Activated T-helper 17 cell treated with anti-CD3 and anti-CD28 coated beads, Interleukin-2, amount 50 U/mL, for 72 hours (primary cell): ENCODE data around the gene GUCY2C. TPM values are rescaled to one million over a fixed set of nuclear protein-coding genes. Genes with fewer than 3 reads are reported as not detected.

Source experiments
- ATAC-seq: fragments of 150-1000 bp; cut with Tn5 transposase; replicated peaks from 2 replicates; pipeline ENCODE4 v1.10.0; 2021; ENCODE audit warnings: mild to moderate bottlenecking, moderate library complexity
- H3K27ac Mint-ChIP-seq: one replicate; pipeline ENCODE4 v1.8.0; 2022; ENCODE audit warnings: mixed read lengths
- H3K27me3 Mint-ChIP-seq: one replicate; pipeline ENCODE4 v1.8.0; 2022; ENCODE audit warnings: mixed read lengths
- H3K36me3 Mint-ChIP-seq: one replicate; pipeline ENCODE4 v1.8.0; 2022; ENCODE audit warnings: low read depth, mild to moderate bottlenecking, mixed read lengths
- H3K4me1 Mint-ChIP-seq: one replicate; pipeline ENCODE4 v1.8.0; 2022; ENCODE audit warnings: mixed read lengths
- H3K4me3 Mint-ChIP-seq: one replicate; pipeline ENCODE4 v1.8.0; 2022; ENCODE audit warnings: mild to moderate bottlenecking, mixed read lengths
- H3K9me3 Mint-ChIP-seq: one replicate; pipeline ENCODE4 v1.8.0; 2022; ENCODE audit warnings: mixed read lengths
- total RNA-seq, 2 donors: library from RNA; stranded (reverse); gene quantifications; one replicate each; pipeline ENCODE4 v1.2.3, GENCODE V29; 2022

Gene GUCY2C
- total RNA-seq, 2 donors from 2014 or later = not detected

- no peak overlapping the region for H3K4me3 Mint-ChIP-seq
- peaks cover 11% of the 10 kb centered on the region for H3K4me1 Mint-ChIP-seq
- no peaks in the 10 kb centered on the region for H3K9me3 Mint-ChIP-seq
- H3K27ac Mint-ChIP-seq = no peak overlapping the region
- no peak for ATAC-seq
- no peaks in the 10 kb centered on the region for H3K36me3 Mint-ChIP-seq
- H3K27me3 Mint-ChIP-seq = peaks cover 10% of the 10 kb centered on the region
These were observed 33.4 kb downstream of the GUCY2C start for GRCh38 chr12:14663002-14663401.

- no peaks in the 10 kb centered on the region for H3K9me3 Mint-ChIP-seq
- H3K36me3 Mint-ChIP-seq = no peaks in the 10 kb centered on the region
- no peak overlapping the region for H3K4me3 Mint-ChIP-seq
- no peak overlapping the region for H3K27ac Mint-ChIP-seq
- peaks cover 5% of the 10 kb centered on the region for H3K4me1 Mint-ChIP-seq
- ATAC-seq = no peak
- H3K27me3 Mint-ChIP-seq = peaks cover 7% of the 10 kb centered on the region
These were observed 39.6 kb downstream of the GUCY2C start for GRCh38 chr12:14656846-14657245.

GRCh38 chr12:14655284-14655683 lies 41.1 kb downstream of the GUCY2C start:
- H3K4me1 Mint-ChIP-seq = peaks cover 5% of the 10 kb centered on the region
- peaks cover 4% of the 10 kb centered on the region for H3K27me3 Mint-ChIP-seq
- ATAC-seq = no peak
- no peaks in the 10 kb centered on the region for H3K9me3 Mint-ChIP-seq
- no peak overlapping the region for H3K4me3 Mint-ChIP-seq
- H3K27ac Mint-ChIP-seq = no peak overlapping the region
- no peaks in the 10 kb centered on the region for H3K36me3 Mint-ChIP-seq

- Mint-ChIP-seq H3K9me3 (no peaks in the 10 kb centered on the region), H3K4me3 (no peak overlapping the region), H3K27me3 (peaks cover 4% of the 10 kb centered on the region), H3K27ac (peak overlapping the region; percentile 55), H3K4me1 (peaks cover 5% of the 10 kb centered on the region), H3K36me3 (no peaks in the 10 kb centered on the region)
- ATAC-seq = peak; percentile 69
These were observed 41.6 kb downstream of the GUCY2C start for GRCh38 chr12:14654842-14655241.

- peaks cover 5% of the 10 kb centered on the region for H3K4me1 Mint-ChIP-seq
- H3K9me3 Mint-ChIP-seq = no peaks in the 10 kb centered on the region
- peak overlapping the region; percentile 55 for H3K27ac Mint-ChIP-seq
- peak; percentile 76 for ATAC-seq
- no peaks in the 10 kb centered on the region for H3K36me3 Mint-ChIP-seq
- H3K27me3 Mint-ChIP-seq = peaks cover 3% of the 10 kb centered on the region
- no peak overlapping the region for H3K4me3 Mint-ChIP-seq
These were observed 42.0 kb downstream of the GUCY2C start for GRCh38 chr12:14654416-14654815.

GRCh38 chr12:14652483-14652882 lies 43.9 kb downstream of the GUCY2C start:
- no peak for ATAC-seq
- no peaks in the 10 kb centered on the region for H3K27me3 Mint-ChIP-seq
- no peak overlapping the region for H3K4me3 Mint-ChIP-seq
- H3K9me3 Mint-ChIP-seq = no peaks in the 10 kb centered on the region
- H3K36me3 Mint-ChIP-seq = no peaks in the 10 kb centered on the region
- no peak overlapping the region for H3K27ac Mint-ChIP-seq
- H3K4me1 Mint-ChIP-seq = peaks cover 5% of the 10 kb centered on the region

- no peak overlapping the region for H3K4me3 Mint-ChIP-seq
- no peak for ATAC-seq
- H3K27ac Mint-ChIP-seq = no peak overlapping the region
- no peaks in the 10 kb centered on the region for H3K36me3 Mint-ChIP-seq
- no peaks in the 10 kb centered on the region for H3K27me3 Mint-ChIP-seq
- H3K9me3 Mint-ChIP-seq = no peaks in the 10 kb centered on the region
- peaks cover 5% of the 10 kb centered on the region for H3K4me1 Mint-ChIP-seq
These were observed 45.0 kb downstream of the GUCY2C start for GRCh38 chr12:14651371-14651770.

- no peak overlapping the region for H3K27ac Mint-ChIP-seq
These were observed 45.6 kb downstream of the GUCY2C start for GRCh38 chr12:14650789-14651188.

GRCh38 chr12:14647028-14647750 lies 49.2 kb downstream of the GUCY2C start:
- H3K36me3 Mint-ChIP-seq = no peaks in the 10 kb centered on the region
- H3K27me3 Mint-ChIP-seq = no peaks in the 10 kb centered on the region
- H3K27ac Mint-ChIP-seq = no peak overlapping the region
- H3K4me3 Mint-ChIP-seq = no peak overlapping the region
- no peak for ATAC-seq
- H3K4me1 Mint-ChIP-seq = peaks cover 5% of the 10 kb centered on the region
- no peaks in the 10 kb centered on the region for H3K9me3 Mint-ChIP-seq

More at GRCh38 chr12:14650789-14651188, 45.6 kb downstream of the GUCY2C start:
- Mint-ChIP-seq H3K27me3 (no peaks in the 10 kb centered on the region), H3K4me3 (no peak overlapping the region), H3K36me3 (no peaks in the 10 kb centered on the region), H3K9me3 (no peaks in the 10 kb centered on the region), H3K4me1 (peaks cover 5% of the 10 kb centered on the region)
- no peak for ATAC-seq

GRCh38 chr12:14643251-14643650 lies 53.1 kb downstream of the GUCY2C start:
- H3K4me3 Mint-ChIP-seq = peak overlapping the region; percentile 58

GRCh38 chr12:14638066-14638465 lies 58.3 kb downstream of the GUCY2C start:
- Mint-ChIP-seq H3K9me3 (no peaks in the 10 kb centered on the region), H3K36me3 (no peaks in the 10 kb centered on the region), H3K27ac (no peak overlapping the region), H3K27me3 (no peaks in the 10 kb centered on the region), H3K4me3 (no peak overlapping the region), H3K4me1 (peaks cover 2% of the 10 kb centered on the region)
- ATAC-seq = no peak

More at GRCh38 chr12:14643251-14643650, 53.1 kb downstream of the GUCY2C start:
- H3K27me3 Mint-ChIP-seq = no peaks in the 10 kb centered on the region
- H3K36me3 Mint-ChIP-seq = no peaks in the 10 kb centered on the region
- no peaks in the 10 kb centered on the region for H3K9me3 Mint-ChIP-seq
- H3K4me1 Mint-ChIP-seq = peaks cover 5% of the 10 kb centered on the region
- peak overlapping the region; percentile 48 for H3K27ac Mint-ChIP-seq
- peak; percentile 53 for ATAC-seq

GRCh38 chr12:14635776-14636175 lies 60.6 kb downstream of the GUCY2C start:
- H3K27me3 Mint-ChIP-seq = no peaks in the 10 kb centered on the region
- no peak overlapping the region for H3K27ac Mint-ChIP-seq
- ATAC-seq = no peak
- no peaks in the 10 kb centered on the region for H3K9me3 Mint-ChIP-seq
- no peaks in the 10 kb centered on the region for H3K4me1 Mint-ChIP-seq
- H3K4me3 Mint-ChIP-seq = no peak overlapping the region
- H3K36me3 Mint-ChIP-seq = no peaks in the 10 kb centered on the region

GRCh38 chr12:14630793-14631192 lies 65.6 kb downstream of the GUCY2C start:
- H3K27ac Mint-ChIP-seq = no peak overlapping the region
- H3K9me3 Mint-ChIP-seq = no peaks in the 10 kb centered on the region
- H3K4me1 Mint-ChIP-seq = no peaks in the 10 kb centered on the region
- no peaks in the 10 kb centered on the region for H3K36me3 Mint-ChIP-seq
- H3K27me3 Mint-ChIP-seq = peaks cover 3% of the 10 kb centered on the region
- H3K4me3 Mint-ChIP-seq = no peak overlapping the region
- no peak for ATAC-seq

- H3K4me3 Mint-ChIP-seq = no peak overlapping the region
These were observed 66.3 kb downstream of the GUCY2C start for GRCh38 chr12:14629832-14630710.

GRCh38 chr12:14628771-14629170 lies 67.6 kb downstream of the GUCY2C start:
- Mint-ChIP-seq H3K27me3 (peaks cover 8% of the 10 kb centered on the region), H3K4me3 (no peak overlapping the region)
- ATAC-seq = no peak

More at GRCh38 chr12:14629832-14630710, 66.3 kb downstream of the GUCY2C start:
- H3K36me3 Mint-ChIP-seq = no peaks in the 10 kb centered on the region
- no peaks in the 10 kb centered on the region for H3K9me3 Mint-ChIP-seq
- ATAC-seq = peak; percentile 87
- H3K27me3 Mint-ChIP-seq = peaks cover 3% of the 10 kb centered on the region
- no peak overlapping the region for H3K27ac Mint-ChIP-seq
- H3K4me1 Mint-ChIP-seq = no peaks in the 10 kb centered on the region

More at GRCh38 chr12:14628771-14629170, 67.6 kb downstream of the GUCY2C start:
- H3K36me3 Mint-ChIP-seq = no peaks in the 10 kb centered on the region
- H3K4me1 Mint-ChIP-seq = no peaks in the 10 kb centered on the region
- H3K27ac Mint-ChIP-seq = no peak overlapping the region
- no peaks in the 10 kb centered on the region for H3K9me3 Mint-ChIP-seq
